ENCODE measurements around the gene BRWD1.

BRWD1 gene

DNA sequence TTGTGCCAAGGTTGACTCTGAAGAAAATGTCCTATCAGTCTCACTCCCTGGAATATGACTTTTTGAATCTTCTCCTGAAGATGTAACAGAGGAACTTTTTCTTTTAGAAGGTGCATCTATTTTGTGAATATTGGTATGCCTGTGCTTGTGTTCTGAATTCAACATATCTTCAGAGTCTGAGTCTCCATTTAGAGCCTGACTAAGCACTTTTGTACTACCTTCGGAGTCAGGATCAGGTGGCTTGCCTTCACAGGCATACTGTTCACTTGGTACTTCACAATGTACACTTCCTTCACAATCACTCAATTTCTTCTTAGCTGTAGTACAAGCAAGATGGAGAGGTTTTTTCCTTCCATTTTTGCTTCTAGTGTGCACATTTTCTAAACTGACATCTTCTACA is 116.6 kb downstream of the BRWD1 start:
- H3K36me3 ChIP-seq (ENCODE audit: insufficient read depth, insufficient read length, low read length): peaks cover 72% of the 10 kb centered on the region
- H3K4me3 ChIP-seq (ENCODE audit: insufficient read length, low read depth): no peak overlapping the region
- no peak for DNase-seq (ENCODE audit: low read depth, low spot score)
- no peaks in the 10 kb centered on the region for H3K27me3 ChIP-seq (ENCODE audit: insufficient read depth, insufficient read length)
- H3K4me1 ChIP-seq (ENCODE audit: insufficient read depth, insufficient read length): no peaks in the 10 kb centered on the region
- no peaks in the 10 kb centered on the region for H3K9me3 ChIP-seq (ENCODE audit: insufficient read depth, low read length)
- no peak for TF ChIP-seq ZNF274 (IDR thresholded peaks at IDR 0.05; ENCODE audit: low read depth, low read length)
- no peak for TF ChIP-seq SUZ12 (IDR thresholded peaks at IDR 0.05; ENCODE audit: extremely low read depth, insufficient read depth, insufficient read length)
- no peak for TF ChIP-seq YY1 (IDR thresholded peaks at IDR 0.05; ENCODE audit: insufficient read depth, insufficient read length)
- H3K9ac ChIP-seq (ENCODE audit: insufficient read length, low read depth): no peak overlapping the region

DNA sequence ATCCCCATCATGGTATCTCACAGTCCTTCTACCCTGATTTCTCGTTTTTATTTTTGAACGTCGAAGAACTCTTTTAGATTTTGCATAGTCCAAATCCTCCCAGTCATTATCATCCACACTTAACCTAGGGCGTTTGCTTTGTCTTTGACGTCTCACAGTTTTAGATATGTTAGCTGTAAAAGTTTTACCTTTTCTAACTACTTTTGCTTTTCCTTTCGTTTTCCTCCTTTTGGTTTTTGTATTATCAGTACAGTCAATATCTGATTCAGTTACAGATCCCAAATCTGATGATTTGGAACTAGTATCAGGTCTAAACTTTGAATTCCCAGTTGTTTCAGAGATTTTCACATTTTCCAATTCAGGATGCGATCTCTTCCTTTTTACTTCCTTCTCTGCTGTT is 117.1 kb downstream of the BRWD1 start:
- H3K36me3 ChIP-seq (ENCODE audit: insufficient read depth, insufficient read length, low read length): peaks cover 67% of the 10 kb centered on the region

DNA sequence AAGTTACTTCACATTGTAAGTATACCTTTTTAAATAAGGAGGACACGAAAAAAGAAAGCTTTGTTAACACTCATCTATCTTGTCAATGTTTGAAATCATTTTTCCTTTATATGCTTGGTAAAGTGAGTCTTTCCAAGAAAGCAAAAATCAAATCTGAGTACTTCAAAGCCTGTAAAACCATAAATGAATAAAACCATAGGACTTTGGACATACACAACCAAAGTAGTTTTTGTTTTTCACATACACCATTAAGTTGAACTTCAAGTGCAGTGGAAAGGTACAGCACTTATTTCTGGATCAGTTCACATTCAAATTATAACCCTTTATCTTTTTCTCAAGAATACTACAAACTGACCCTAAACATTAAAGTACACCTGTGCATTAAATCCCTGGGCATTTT is 120.1 kb downstream of the BRWD1 start:
- Histone ChIP-seq H3K9ac (ENCODE audit: insufficient read length, low read depth) (no peak overlapping the region), H3K9me3 (ENCODE audit: insufficient read depth, low read length) (no peaks in the 10 kb centered on the region), H3K4me1 (ENCODE audit: insufficient read depth, insufficient read length) (no peaks in the 10 kb centered on the region), H3K36me3 (ENCODE audit: insufficient read depth, insufficient read length, low read length) (peaks cover 47% of the 10 kb centered on the region), H3K4me3 (ENCODE audit: insufficient read length, low read depth) (no peak overlapping the region), H3K27me3 (ENCODE audit: insufficient read depth, insufficient read length) (no peaks in the 10 kb centered on the region)
- TF ChIP-seq SUZ12 (IDR thresholded peaks at IDR 0.05; ENCODE audit: extremely low read depth, insufficient read depth, insufficient read length) (no peak), YY1 (IDR thresholded peaks at IDR 0.05; ENCODE audit: insufficient read depth, insufficient read length) (no peak), ZNF274 (IDR thresholded peaks at IDR 0.05; ENCODE audit: low read depth, low read length) (no peak)
- no peak for DNase-seq (ENCODE audit: low read depth, low spot score)

More for the DNA sequence above, 117.1 kb downstream of the BRWD1 start:
- DNase-seq (ENCODE audit: low read depth, low spot score): no peak
- TF ChIP-seq YY1 (IDR thresholded peaks at IDR 0.05; ENCODE audit: insufficient read depth, insufficient read length) (no peak), ZNF274 (IDR thresholded peaks at IDR 0.05; ENCODE audit: low read depth, low read length) (no peak), SUZ12 (IDR thresholded peaks at IDR 0.05; ENCODE audit: extremely low read depth, insufficient read depth, insufficient read length) (no peak)
- H3K27me3 ChIP-seq (ENCODE audit: insufficient read depth, insufficient read length): no peaks in the 10 kb centered on the region
- H3K9ac ChIP-seq (ENCODE audit: insufficient read length, low read depth): no peak overlapping the region
- H3K4me1 ChIP-seq (ENCODE audit: insufficient read depth, insufficient read length): no peaks in the 10 kb centered on the region
- H3K9me3 ChIP-seq (ENCODE audit: insufficient read depth, low read length): no peaks in the 10 kb centered on the region
- no peak overlapping the region for H3K4me3 ChIP-seq (ENCODE audit: insufficient read length, low read depth)

DNA sequence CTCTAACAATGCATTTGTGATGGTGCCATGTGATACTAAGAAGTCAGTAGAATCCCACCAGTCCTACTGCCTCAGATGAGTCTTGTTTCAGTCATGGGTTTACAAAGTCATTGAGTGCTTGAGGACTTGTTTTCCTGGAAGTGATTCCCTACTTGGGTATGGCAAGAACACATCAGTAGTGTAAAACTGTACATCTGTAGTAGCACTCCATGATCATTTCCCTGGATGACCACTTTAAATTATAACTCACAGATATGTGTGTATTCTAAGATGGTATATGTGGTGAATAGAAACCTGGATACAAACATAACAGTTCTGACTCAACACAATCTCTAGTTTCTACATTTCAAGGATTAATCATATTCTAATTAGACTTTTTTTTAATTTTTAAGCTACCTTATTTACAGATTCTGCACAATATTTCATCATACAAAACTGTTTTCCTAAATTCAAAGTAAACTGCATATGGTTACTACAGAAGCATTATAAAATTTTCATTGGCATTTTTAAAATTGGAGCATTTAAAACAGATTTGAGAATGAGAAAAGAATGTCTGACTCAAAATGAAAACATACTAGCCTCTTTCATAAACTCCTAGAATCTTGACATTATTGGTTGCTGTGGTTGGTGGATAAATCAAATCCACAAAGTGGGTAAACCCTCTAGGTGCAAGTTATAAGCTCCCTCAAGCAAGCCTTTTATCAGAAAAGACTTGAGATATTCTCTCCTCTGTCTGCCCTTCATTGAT is 123.4 kb downstream of the BRWD1 start:
- H3K36me3 ChIP-seq (ENCODE audit: insufficient read depth, insufficient read length, low read length): peaks cover 19% of the 10 kb centered on the region
- no peak for DNase-seq (ENCODE audit: low read depth, low spot score)
- H3K4me1 ChIP-seq (ENCODE audit: insufficient read depth, insufficient read length): no peaks in the 10 kb centered on the region
- H3K4me3 ChIP-seq (ENCODE audit: insufficient read length, low read depth): no peak overlapping the region
- H3K9me3 ChIP-seq (ENCODE audit: insufficient read depth, low read length): no peaks in the 10 kb centered on the region
- H3K27me3 ChIP-seq (ENCODE audit: insufficient read depth, insufficient read length): no peaks in the 10 kb centered on the region
- no peak for TF ChIP-seq YY1 (IDR thresholded peaks at IDR 0.05; ENCODE audit: insufficient read depth, insufficient read length)
- TF ChIP-seq ZNF274 (IDR thresholded peaks at IDR 0.05; ENCODE audit: low read depth, low read length): no peak
- TF ChIP-seq SUZ12 (IDR thresholded peaks at IDR 0.05; ENCODE audit: extremely low read depth, insufficient read depth, insufficient read length): no peak
- H3K9ac ChIP-seq (ENCODE audit: insufficient read length, low read depth): no peak overlapping the region

DNA sequence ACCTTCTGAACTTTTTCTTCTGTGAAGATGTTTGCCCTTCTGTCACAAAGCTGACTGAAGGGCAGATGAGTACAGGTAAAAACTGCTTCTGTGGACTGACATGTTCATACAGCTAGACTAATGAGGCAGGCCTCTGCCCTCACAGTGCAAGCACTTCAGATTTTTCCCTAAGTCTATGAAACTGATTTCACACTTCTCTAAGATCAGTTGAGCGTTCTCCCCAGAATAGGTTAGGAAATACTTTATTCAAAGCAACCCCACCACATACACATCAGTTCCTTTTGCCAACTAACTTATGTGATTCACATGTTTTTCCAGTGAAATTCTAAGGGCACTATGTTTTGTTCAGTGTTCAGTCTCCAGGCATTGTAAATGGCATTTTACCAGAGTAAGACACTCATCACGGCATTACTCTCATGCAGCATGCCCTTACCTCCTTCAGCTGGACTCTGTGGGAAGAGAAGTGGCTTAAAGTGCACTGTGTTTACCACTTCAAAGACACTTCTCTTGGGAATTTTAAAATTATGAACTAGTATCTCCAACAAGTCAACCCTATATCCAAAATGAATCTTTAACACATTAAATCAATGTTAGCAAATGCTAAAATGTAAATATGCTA is 124.8 kb downstream of the BRWD1 start:
- Histone ChIP-seq H3K36me3 (ENCODE audit: insufficient read depth, insufficient read length, low read length) (peaks cover 6% of the 10 kb centered on the region), H3K4me3 (ENCODE audit: insufficient read length, low read depth) (no peak overlapping the region), H3K27me3 (ENCODE audit: insufficient read depth, insufficient read length) (no peaks in the 10 kb centered on the region), H3K9ac (ENCODE audit: insufficient read length, low read depth) (no peak overlapping the region), H3K9me3 (ENCODE audit: insufficient read depth, low read length) (no peaks in the 10 kb centered on the region), H3K4me1 (ENCODE audit: insufficient read depth, insufficient read length) (no peaks in the 10 kb centered on the region)
- no peak for TF ChIP-seq YY1 (IDR thresholded peaks at IDR 0.05; ENCODE audit: insufficient read depth, insufficient read length)
- no peak for TF ChIP-seq ZNF274 (IDR thresholded peaks at IDR 0.05; ENCODE audit: low read depth, low read length)
- no peak for TF ChIP-seq SUZ12 (IDR thresholded peaks at IDR 0.05; ENCODE audit: extremely low read depth, insufficient read depth, insufficient read length)
- DNase-seq (ENCODE audit: low read depth, low spot score): no peak

DNA sequence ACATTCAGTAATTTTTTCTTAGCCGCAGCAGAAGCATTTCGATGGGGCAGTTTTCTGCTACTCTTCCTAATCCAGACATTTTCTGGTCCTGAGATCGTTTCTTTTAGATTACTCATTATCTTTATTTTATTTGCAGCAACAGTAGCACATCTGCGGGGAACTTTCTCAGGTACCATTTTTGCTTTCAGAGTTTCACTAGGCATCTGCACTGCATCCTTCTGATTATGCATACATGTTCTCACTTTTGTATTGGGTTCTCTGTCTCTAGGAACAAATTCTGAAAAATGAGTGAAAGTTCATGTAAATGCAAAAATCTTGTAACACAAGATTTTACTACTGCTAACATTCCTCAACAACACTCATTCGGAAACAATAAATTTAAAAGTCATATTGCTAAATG is 126.3 kb downstream of the BRWD1 start:
- TF ChIP-seq ZNF274 (IDR thresholded peaks at IDR 0.05; ENCODE audit: low read depth, low read length) (no peak), SUZ12 (IDR thresholded peaks at IDR 0.05; ENCODE audit: extremely low read depth, insufficient read depth, insufficient read length) (no peak)
- Histone ChIP-seq H3K9ac (ENCODE audit: insufficient read length, low read depth) (no peak overlapping the region), H3K27me3 (ENCODE audit: insufficient read depth, insufficient read length) (no peaks in the 10 kb centered on the region), H3K4me3 (ENCODE audit: insufficient read length, low read depth) (no peak overlapping the region), H3K9me3 (ENCODE audit: insufficient read depth, low read length) (no peaks in the 10 kb centered on the region), H3K4me1 (ENCODE audit: insufficient read depth, insufficient read length) (no peaks in the 10 kb centered on the region), H3K36me3 (ENCODE audit: insufficient read depth, insufficient read length, low read length) (peaks cover 5% of the 10 kb centered on the region)
- no peak for DNase-seq (ENCODE audit: low read depth, low spot score)

DNA sequence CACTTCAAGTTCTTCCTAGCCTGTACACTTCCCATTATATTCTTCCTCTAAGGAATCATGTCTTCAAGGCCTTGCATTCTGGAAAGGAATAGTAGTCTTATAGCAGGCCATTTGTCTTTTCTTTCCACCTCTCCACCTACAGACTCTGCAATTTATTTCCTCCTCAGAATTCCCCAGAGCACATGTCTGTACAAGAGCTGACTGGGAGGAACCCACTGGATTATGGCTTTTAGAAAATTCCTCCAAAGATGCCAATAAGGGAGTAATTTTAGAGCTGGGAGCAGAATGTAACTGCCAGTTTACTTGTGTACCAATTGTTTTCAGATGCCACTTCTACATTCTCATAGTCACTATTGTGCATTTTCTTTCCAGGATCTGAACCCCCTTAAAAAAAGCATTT is 126.8 kb downstream of the BRWD1 start:
- Histone ChIP-seq H3K9ac (ENCODE audit: insufficient read length, low read depth) (no peak overlapping the region), H3K4me1 (ENCODE audit: insufficient read depth, insufficient read length) (no peaks in the 10 kb centered on the region), H3K4me3 (ENCODE audit: insufficient read length, low read depth) (no peak overlapping the region), H3K36me3 (ENCODE audit: insufficient read depth, insufficient read length, low read length) (peaks cover 5% of the 10 kb centered on the region), H3K9me3 (ENCODE audit: insufficient read depth, low read length) (no peaks in the 10 kb centered on the region), H3K27me3 (ENCODE audit: insufficient read depth, insufficient read length) (no peaks in the 10 kb centered on the region)
- DNase-seq (ENCODE audit: low read depth, low spot score): no peak
- TF ChIP-seq YY1 (IDR thresholded peaks at IDR 0.05; ENCODE audit: insufficient read depth, insufficient read length) (no peak), ZNF274 (IDR thresholded peaks at IDR 0.05; ENCODE audit: low read depth, low read length) (no peak), SUZ12 (IDR thresholded peaks at IDR 0.05; ENCODE audit: extremely low read depth, insufficient read depth, insufficient read length) (no peak)

Data from NT2/D1 (cell line).